H1 (cell line): ENCODE data around the gene TBX15. TPM values are rescaled to one million over a fixed set of nuclear protein-coding genes. Genes with fewer than 3 reads are reported as not detected.

Experiments used
- CTCF ChIA-PET: fragments of 300-600 bp; sonication (Branson Sonifier 250); formaldehyde crosslinking; loops from one replicate; lab custom pipeline; 2021; ENCODE audit not compliant: partially characterized antibody; lab: Charles Lee
- POLR2A ChIA-PET: fragments of 300-600 bp; sonication (Branson Sonifier 250); formaldehyde crosslinking; loops from one replicate; lab custom pipeline; 2021; ENCODE audit warnings: inconsistent platforms; ENCODE audit not compliant: partially characterized antibody; lab: Charles Lee
- DNase-seq, 2 experiments: peaks; one replicate each; pipeline versions ENCODE4 v3.0.0 to v3.0.0-alpha.2; 2010 to 2022; ENCODE audit warnings: low spot score in 2 of 2, low read depth in 1 of 2, mixed read lengths in 1 of 2
- FAIRE-seq: peaks from 2 replicates; lab custom pipeline; 2011; peaks lifted over from hg19 to GRCh38; lab: Jason Lieb, UNC
- H2AFZ ChIP-seq: 2 replicates; pipeline ENCODE4 v1.8.1; 2012; ENCODE audit warnings: low read length, inconsistent platforms
- H2AK5ac ChIP-seq: 2 replicates; pipeline ENCODE4 v1.6.1; 2013; ENCODE audit warnings: low read depth, low read length
- H2BK120ac ChIP-seq: replicated peaks from 2 replicates; pipeline ENCODE3; 2013; ENCODE audit warnings: low read depth, low read length, inconsistent platforms
- H2BK12ac ChIP-seq: 2 replicates; pipeline ENCODE4 v1.6.1; 2013; ENCODE audit warnings: low read depth, low read length
- H2BK15ac ChIP-seq: 2 replicates; pipeline ENCODE4 v1.6.1; 2013; ENCODE audit warnings: low read length
- H2BK20ac ChIP-seq: 2 replicates; pipeline ENCODE4 v1.6.1; 2013; ENCODE audit warnings: low read length
- H2BK5ac ChIP-seq: 2 replicates; pipeline ENCODE4 v1.6.1; 2013; ENCODE audit warnings: low read depth, low read length
- H3K14ac ChIP-seq: 2 replicates; pipeline ENCODE4 v1.6.1; 2013; ENCODE audit warnings: inconsistent platforms; ENCODE audit not compliant: insufficient read length
- H3K18ac ChIP-seq: 2 replicates; pipeline ENCODE4 v1.6.1; 2013; ENCODE audit warnings: low read length; ENCODE audit errors: extremely low read depth
- H3K23ac ChIP-seq: 2 replicates; pipeline ENCODE4 v1.6.1; 2013; ENCODE audit warnings: inconsistent platforms; ENCODE audit not compliant: insufficient read length
- H3K23me2 ChIP-seq: 2 replicates; pipeline ENCODE4 v1.6.1; 2013; ENCODE audit warnings: low read depth, low read length
- H3K27ac ChIP-seq: 2 replicates; pipeline ENCODE4 v1.6.1; 2011; ENCODE audit warnings: low read depth, low read length, inconsistent platforms
- H3K27me3 ChIP-seq, 4 experiments: replicated peaks in 1 of 4; 1 replicate in 1 of 4; 2 replicates in 3 of 4; pipeline versions ENCODE4 v1.6.1 to v1.8.1; 2011 to 2013; ENCODE audit warnings: low read length in 3 of 4, mild to moderate bottlenecking in 3 of 4, inconsistent platforms in 2 of 4, mixed read lengths in 2 of 4, moderate library complexity in 1 of 4; ENCODE audit not compliant: control insufficient read depth in 3 of 4, insufficient read depth in 3 of 4; ENCODE audit errors: extremely low read depth in 1 of 4
- H3K36me3 ChIP-seq, 4 experiments: 2 replicates each; pipeline versions ENCODE4 v1.6.1 to v1.8.1; 2011 to 2013; ENCODE audit warnings: mild to moderate bottlenecking in 4 of 4, low read length in 3 of 4, moderate library complexity in 2 of 4, control low read depth in 1 of 4, inconsistent platforms in 1 of 4; ENCODE audit not compliant: insufficient read depth in 4 of 4, control insufficient read depth in 2 of 4
- H3K4ac ChIP-seq: replicated peaks from 2 replicates; pipeline ENCODE3; 2013; ENCODE audit warnings: low read length, low read depth, mixed read lengths, inconsistent platforms; ENCODE audit not compliant: insufficient read length
- H3K4me1 ChIP-seq, 4 experiments: replicated peaks in 1 of 4; 1 replicate in 1 of 4; 2 replicates in 3 of 4; pipeline versions ENCODE4 v1.6.1 to v1.8.1; 2011 to 2013; ENCODE audit warnings: low read length in 3 of 4, inconsistent platforms in 2 of 4, mixed read lengths in 1 of 4; ENCODE audit not compliant: insufficient read depth in 4 of 4, control insufficient read depth in 3 of 4
- H3K4me2 ChIP-seq, 2 experiments: 2 replicates each; pipeline versions ENCODE4 v1.6.1 to v1.8.1; 2011 to 2013; ENCODE audit warnings: low read depth in 2 of 2, low read length in 2 of 2, control low read depth in 1 of 2, inconsistent platforms in 1 of 2, mild to moderate bottlenecking in 1 of 2; ENCODE audit not compliant: insufficient read depth in 1 of 2
- H3K4me3 ChIP-seq, 4 experiments: fragments of 200-600, 300-600 bp in 1 of 4; sonication (generic), shearing (Covaris generic), sonication (Bioruptor Twin) in 1 of 4; 2 replicates each; pipeline versions ENCODE4 v1.5.1 to v1.8.1; 2011 to 2016; ENCODE audit warnings: low read length in 4 of 4, low read depth in 3 of 4, control low read depth in 2 of 4, inconsistent platforms in 2 of 4, mild to moderate bottlenecking in 2 of 4, mixed read lengths in 1 of 4, moderate library complexity in 1 of 4; ENCODE audit not compliant: insufficient read depth in 2 of 4; ENCODE audit errors: extremely low read depth in 1 of 4
- H3K56ac ChIP-seq: replicated peaks from 2 replicates; pipeline ENCODE3; 2013; ENCODE audit warnings: low read depth, mild to moderate bottlenecking, mixed read lengths, low read length, inconsistent platforms; ENCODE audit not compliant: insufficient read length
- H3K79me1 ChIP-seq: 2 replicates; pipeline ENCODE4 v1.6.1; 2013; ENCODE audit warnings: low read depth, low read length, control low read depth
- H3K79me2 ChIP-seq, 2 experiments: 2 replicates each; pipeline versions ENCODE4 v1.6.1 to v1.8.1; 2012 to 2013; ENCODE audit warnings: low read length in 2 of 2, mild to moderate bottlenecking in 2 of 2, inconsistent platforms in 1 of 2; ENCODE audit not compliant: insufficient read depth in 2 of 2, control insufficient read depth in 1 of 2
- H3K9ac ChIP-seq, 4 experiments: replicated peaks in 1 of 4; 1 replicate in 1 of 4; 2 replicates in 3 of 4; pipeline versions ENCODE4 v1.6.1 to v1.8.1; 2011 to 2013; ENCODE audit warnings: low read depth in 3 of 4, low read length in 3 of 4, control low read depth in 2 of 4, mild to moderate bottlenecking in 2 of 4, moderate library complexity in 2 of 4, inconsistent platforms in 1 of 4; ENCODE audit errors: extremely low read depth in 1 of 4
- H3K9me3 ChIP-seq, 2 experiments: 2 replicates each; pipeline versions ENCODE4 v1.6.1 to v1.8.1; 2012 to 2013; ENCODE audit warnings: mild to moderate bottlenecking in 2 of 2, moderate library complexity in 2 of 2, control low read depth in 1 of 2, inconsistent platforms in 1 of 2, low read depth in 1 of 2, low read length in 1 of 2, mixed read lengths in 1 of 2; ENCODE audit not compliant: insufficient read depth in 2 of 2
- H4K20me1 ChIP-seq, 2 experiments: replicated peaks in 1 of 2; 2 replicates each; pipeline versions ENCODE3 to v1.8.1; 2011 to 2013; ENCODE audit warnings: inconsistent platforms in 2 of 2, low read length in 2 of 2, mild to moderate bottlenecking in 1 of 2; ENCODE audit not compliant: insufficient read depth in 2 of 2, control insufficient read depth in 1 of 2
- H4K5ac ChIP-seq: 2 replicates; pipeline ENCODE4 v1.6.1; 2013; ENCODE audit warnings: low read length, low read depth, mixed read lengths, inconsistent platforms; ENCODE audit not compliant: insufficient read length
- H4K8ac ChIP-seq: 2 replicates; pipeline ENCODE4 v1.8.0; 2013; ENCODE audit warnings: mild to moderate bottlenecking, moderate library complexity, low read length, inconsistent platforms; ENCODE audit not compliant: insufficient read depth; ENCODE audit errors: extremely low read depth
- H4K91ac ChIP-seq: replicated peaks from 2 replicates; pipeline ENCODE3; 2013; ENCODE audit warnings: low read length, mixed read lengths, inconsistent platforms; ENCODE audit not compliant: insufficient read length
- BACH1 ChIP-seq: IDR thresholded peaks from 2 replicates; pipeline ENCODE4 v1.6.1; 2012; ENCODE audit warnings: low read length, improper control_type of control experiment
- EGR1 ChIP-seq: IDR thresholded peaks from 2 replicates; pipeline ENCODE4 v1.6.1; 2011; ENCODE audit warnings: low read depth, low read length, borderline replicate concordance
- HDAC2 ChIP-seq, 2 experiments: fragments of 300-600 bp in 1 of 2; sonication (generic) in 1 of 2; IDR thresholded peaks; 2 replicates each; pipeline ENCODE4 v1.6.1; 2011 to 2012; ENCODE audit warnings: low read depth in 2 of 2, low read length in 2 of 2, mild to moderate bottlenecking in 2 of 2, moderate library complexity in 2 of 2, borderline replicate concordance in 1 of 2, inconsistent platforms in 1 of 2
- JUN ChIP-seq: IDR thresholded peaks from 2 replicates; pipeline ENCODE4 v1.6.1; 2011; ENCODE audit warnings: low read depth, mild to moderate bottlenecking, improper control_type of control experiment, low read length
- RBBP5 ChIP-seq: IDR thresholded peaks from 2 replicates; pipeline ENCODE4 v1.7.1; 2012; ENCODE audit warnings: low read depth, mild to moderate bottlenecking, inconsistent platforms, low read length, moderate library complexity, borderline replicate concordance
- RXRA ChIP-seq: IDR thresholded peaks from 2 replicates; pipeline ENCODE4 v1.6.1; 2011; ENCODE audit warnings: low read depth, mild to moderate bottlenecking, low read length, moderate library complexity; ENCODE audit not compliant: insufficient read depth
- WGBS, 2 experiments: shearing (Covaris generic) in 1 of 2; methylation state at CpG; one replicate each; pipeline versions ENCODE4 v1.1.6 to v1.1.7; 2013 to 2015; ENCODE audit warnings: low lambda C conversion rate in 2 of 2, mixed read lengths in 2 of 2, inconsistent platforms in 1 of 2, low coverage in 1 of 2, missing lambda C conversion rate in 1 of 2; ENCODE audit not compliant: insufficient replicate concordance in 2 of 2, insufficient coverage in 1 of 2, insufficient read length in 1 of 2; ENCODE audit errors: extremely low coverage in 1 of 2, missing lambda C conversion rate in 1 of 2; 5-methylcytosine and 5-hydroxymethylcytosine counted together
- polyA plus RNA-seq, 7 experiments: library from polyadenylated mRNA; depleted of rRNA in 3 of 7; stranded (reverse) in 5 of 7; unstranded in 2 of 7; fragments of >200 nt in 5 of 7; fragments of 200-250 nt in 2 of 7; gene quantifications; 1 replicate in 5 of 7; 2 replicates in 1 of 7; 4 replicates in 1 of 7; pipeline versions ENCODE4 v1.2.1 to v1.2.3, GENCODE V29; 2011 to 2013; ENCODE audit warnings: missing spikeins in 2 of 7, mixed read lengths in 2 of 7
- total RNA-seq: library from RNA; stranded (reverse); fragmentation: NEBNext Ultra II Directional; extraction: Animal tissue kit (Norgen Biotek cat#: 25700); gene quantifications from 2 replicates; pipeline ENCODE4 v1.2.1, GENCODE V29; 2021

TBX15 gene
- total and polyA plus RNA-seq, 2 of the 8 experiments (the other 6 are each of a cell fraction or from before 2014, with no cell fraction given) = 0.14 to 0.24 TPM

- H3K4me1 ChIP-seq = peaks cover 0 to 2% (median 1%) of the 10 kb centered on the region in 4 experiments; a peak in 3 of 7 replicates
- no peaks in the 10 kb centered on the region for H4K20me1 ChIP-seq
- H3K79me1 ChIP-seq = no peaks in the 10 kb centered on the region
- no peak overlapping the region for H2BK120ac ChIP-seq
- H3K4ac ChIP-seq = no peak overlapping the region
- WGBS, 2 experiments = 90% methylated on average over 1 of the region's 1 CpG; no CpG with 5 or more reads in 1 of the 2 experiments
- DNase-seq (no peak), FAIRE-seq (no peak)
- no peak overlapping the region for H3K4me2 ChIP-seq
- no peak overlapping the region for H2AFZ ChIP-seq
- no peaks in the 10 kb centered on the region for H3K27me3 ChIP-seq
- no peak overlapping the region for H3K56ac ChIP-seq
- no peak overlapping the region for H3K27ac ChIP-seq
- H2BK12ac ChIP-seq = no peak overlapping the region
- TF ChIP-seq RXRA (no peak), EGR1 (no peak), BACH1 (no peak), HDAC2 (IDR thresholded peaks at IDR 0.05; ENCODE audit: borderline replicate concordance in 1 of 2, low read depth in 2 of 2, low read length in 2 of 2) (no peak), RBBP5 (no peak), JUN (no peak)
- no peak overlapping the region for H4K8ac ChIP-seq
- no peak overlapping the region for H3K23ac ChIP-seq
- H3K23me2 ChIP-seq = no peaks in the 10 kb centered on the region
- H4K5ac ChIP-seq = no peak overlapping the region
- no peak overlapping the region for H2BK5ac ChIP-seq
- H4K91ac ChIP-seq = no peak overlapping the region
- H3K36me3 ChIP-seq = no peaks in the 10 kb centered on the region
- H3K4me3 ChIP-seq = no peak overlapping the region
- H2BK20ac ChIP-seq = no peak overlapping the region
- ChIA-PET CTCF (no interaction called here), POLR2A (no interaction called here)
- H2AK5ac ChIP-seq = no peak overlapping the region
- H3K79me2 ChIP-seq = no peaks in the 10 kb centered on the region
- H2BK15ac ChIP-seq = no peak overlapping the region
- H3K18ac ChIP-seq = no peak overlapping the region
- no peaks in the 10 kb centered on the region for H3K9me3 ChIP-seq
- H3K9ac ChIP-seq = no peak overlapping the region
- H3K14ac ChIP-seq = no peak overlapping the region
These were observed 54.9 kb downstream of the TBX15 start for GRCh38 chr1:118933051-118933781.
